SK-N-SH (cell line): ENCODE results near the gene ARHGAP26.

Source experiments
- ELF1 ChIP-seq: IDR thresholded peaks from 2 replicates; pipeline ENCODE4 v1.4.0; 2012
- EP300 ChIP-seq, 2 experiments: IDR thresholded peaks; 2 replicates each; pipeline versions ENCODE4 v1.4.0 to v1.6.1; 2012; ENCODE audit warnings: borderline replicate concordance in 1 of 2, low read depth in 1 of 2, low read length in 1 of 2
- MXI1 ChIP-seq: IDR thresholded peaks from 2 replicates; pipeline ENCODE4 v1.6.1; 2012; ENCODE audit warnings: mild to moderate bottlenecking, low read depth, low read length, improper control_type of control experiment
- RAD21 ChIP-seq: IDR thresholded peaks from 2 replicates; pipeline ENCODE4 v1.6.1; 2012; ENCODE audit warnings: mild to moderate bottlenecking, low read length
- RFX5 ChIP-seq: IDR thresholded peaks from 2 replicates; pipeline ENCODE4 v1.6.1; 2012; ENCODE audit warnings: mild to moderate bottlenecking, improper control_type of control experiment, low read length
- TAF1 ChIP-seq: IDR thresholded peaks from 2 replicates; pipeline ENCODE4 v1.6.1; 2012; ENCODE audit warnings: low read depth, mild to moderate bottlenecking, low read length, moderate library complexity, borderline replicate concordance
- TF ChIP-seq, protein P1 (sequence below): fragments of 200-600 bp; sonication (generic); IDR thresholded peaks from 2 replicates; pipeline ENCODE4 v1.6.1; 2017; ENCODE audit warnings: antibody characterized with exemption, mild to moderate bottlenecking, moderate library complexity
- TF ChIP-seq, protein P2 (sequence below): fragments of 150-350 bp; IDR thresholded peaks from 2 replicates; pipeline ENCODE4 v1.6.1; 2017; ENCODE audit warnings: antibody characterized with exemption, low read length, low read depth, borderline replicate concordance
- TF ChIP-seq, protein P3 (sequence below): IDR thresholded peaks from 2 replicates; pipeline ENCODE4 v1.4.0; 2012; ENCODE audit warnings: low read depth, borderline replicate concordance

DNA sequence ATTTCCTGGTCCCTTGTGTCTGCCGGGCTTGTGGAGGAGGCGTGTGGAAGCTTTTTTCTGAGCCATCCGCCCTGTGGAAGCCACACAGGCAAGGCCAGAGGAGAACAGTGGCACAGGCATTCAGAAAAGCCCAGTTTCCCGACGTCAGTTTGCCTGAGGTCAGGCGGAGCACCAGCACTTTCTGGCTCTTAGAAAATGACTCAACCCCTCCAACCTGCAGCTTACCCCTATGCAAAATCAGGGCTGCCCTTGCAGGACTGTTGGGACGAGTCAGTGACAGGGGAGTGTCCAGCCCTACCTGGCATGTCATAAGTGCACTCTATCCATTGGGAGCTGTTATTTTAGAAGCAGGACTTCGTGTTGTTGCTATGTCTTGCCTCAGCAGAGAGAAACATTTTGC, 417.3 kb downstream of the ARHGAP26 start:
- TF ChIP-seq RFX5 = no peak
- no peak for TF ChIP-seq TAF1
- TF ChIP-seq RAD21 = no peak
- TF ChIP-seq, protein P1, sequence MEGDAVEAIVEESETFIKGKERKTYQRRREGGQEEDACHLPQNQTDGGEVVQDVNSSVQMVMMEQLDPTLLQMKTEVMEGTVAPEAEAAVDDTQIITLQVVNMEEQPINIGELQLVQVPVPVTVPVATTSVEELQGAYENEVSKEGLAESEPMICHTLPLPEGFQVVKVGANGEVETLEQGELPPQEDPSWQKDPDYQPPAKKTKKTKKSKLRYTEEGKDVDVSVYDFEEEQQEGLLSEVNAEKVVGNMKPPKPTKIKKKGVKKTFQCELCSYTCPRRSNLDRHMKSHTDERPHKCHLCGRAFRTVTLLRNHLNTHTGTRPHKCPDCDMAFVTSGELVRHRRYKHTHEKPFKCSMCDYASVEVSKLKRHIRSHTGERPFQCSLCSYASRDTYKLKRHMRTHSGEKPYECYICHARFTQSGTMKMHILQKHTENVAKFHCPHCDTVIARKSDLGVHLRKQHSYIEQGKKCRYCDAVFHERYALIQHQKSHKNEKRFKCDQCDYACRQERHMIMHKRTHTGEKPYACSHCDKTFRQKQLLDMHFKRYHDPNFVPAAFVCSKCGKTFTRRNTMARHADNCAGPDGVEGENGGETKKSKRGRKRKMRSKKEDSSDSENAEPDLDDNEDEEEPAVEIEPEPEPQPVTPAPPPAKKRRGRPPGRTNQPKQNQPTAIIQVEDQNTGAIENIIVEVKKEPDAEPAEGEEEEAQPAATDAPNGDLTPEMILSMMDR = no peak
- TF ChIP-seq EP300 (IDR thresholded peaks at IDR 0.05; ENCODE audit: borderline replicate concordance in 1 of 2, low read depth in 1 of 2, low read length in 1 of 2) = no peak
- TF ChIP-seq ELF1 = no peak
- TF ChIP-seq, protein P2, sequence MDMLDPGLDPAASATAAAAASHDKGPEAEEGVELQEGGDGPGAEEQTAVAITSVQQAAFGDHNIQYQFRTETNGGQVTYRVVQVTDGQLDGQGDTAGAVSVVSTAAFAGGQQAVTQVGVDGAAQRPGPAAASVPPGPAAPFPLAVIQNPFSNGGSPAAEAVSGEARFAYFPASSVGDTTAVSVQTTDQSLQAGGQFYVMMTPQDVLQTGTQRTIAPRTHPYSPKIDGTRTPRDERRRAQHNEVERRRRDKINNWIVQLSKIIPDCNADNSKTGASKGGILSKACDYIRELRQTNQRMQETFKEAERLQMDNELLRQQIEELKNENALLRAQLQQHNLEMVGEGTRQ = no peak
- TF ChIP-seq, protein P3, sequence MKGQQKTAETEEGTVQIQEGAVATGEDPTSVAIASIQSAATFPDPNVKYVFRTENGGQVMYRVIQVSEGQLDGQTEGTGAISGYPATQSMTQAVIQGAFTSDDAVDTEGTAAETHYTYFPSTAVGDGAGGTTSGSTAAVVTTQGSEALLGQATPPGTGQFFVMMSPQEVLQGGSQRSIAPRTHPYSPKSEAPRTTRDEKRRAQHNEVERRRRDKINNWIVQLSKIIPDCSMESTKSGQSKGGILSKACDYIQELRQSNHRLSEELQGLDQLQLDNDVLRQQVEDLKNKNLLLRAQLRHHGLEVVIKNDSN = no peak
- no peak for TF ChIP-seq MXI1
